PC-3 (cell line): Measurements from ENCODE around the gene CARNS1.

Experiments
- CTCF ChIP-seq: fragments of 300-600 bp; sonication (generic); conservative IDR thresholded peaks from 2 replicates; pipeline ENCODE4 v1.5.1; 2017; ENCODE audit warnings: antibody characterized with exemption, low read depth, mild to moderate bottlenecking, low read length
- EZH2 ChIP-seq: fragments of 300-600 bp; sonication (generic); IDR thresholded peaks from one replicate; pipeline ENCODE4 v1.6.1; 2017; ENCODE audit warnings: antibody characterized with exemption, mild to moderate bottlenecking, low read length; ENCODE audit not compliant: unreplicated experiment

DNA sequence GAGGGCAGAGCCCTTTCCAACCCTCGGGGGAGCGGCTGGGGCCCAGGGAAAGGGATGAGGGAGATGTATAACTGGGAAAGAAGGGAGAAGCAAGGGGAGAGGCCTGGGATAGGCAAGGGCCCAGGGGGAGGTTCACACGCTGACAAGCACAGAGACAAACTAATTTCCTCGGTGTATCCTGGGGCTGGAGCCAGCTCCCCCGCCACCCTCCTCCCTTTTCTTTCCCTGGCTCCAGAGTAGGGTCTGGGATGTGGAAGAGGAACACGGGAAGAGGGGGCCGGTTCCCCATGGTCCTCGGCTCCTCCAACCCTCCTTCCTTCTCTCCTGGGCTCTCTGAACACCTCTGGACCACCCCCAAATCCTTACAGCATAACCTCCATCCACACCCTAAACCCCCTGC, 48.9 kb upstream of the CARNS1 start:
- TF ChIP-seq CTCF (no peak), EZH2 (no peak)
